Mesodermal cell (in vitro differentiated cells): ENCODE data around the gene PLXNC1.

Experiments used
- H3K27ac ChIP-seq: 2 replicates; pipeline ENCODE4 v1.7.0; 2013; ENCODE audit warnings: mild to moderate bottlenecking, low read depth, low read length, moderate library complexity; ENCODE audit not compliant: severe bottlenecking
- H3K36me3 ChIP-seq: 2 replicates; pipeline ENCODE4 v1.7.1; 2013; ENCODE audit warnings: mild to moderate bottlenecking, low read length, moderate library complexity; ENCODE audit not compliant: control insufficient read depth, insufficient read depth
- H3K4me1 ChIP-seq: one replicate; pipeline ENCODE4 v1.7.1; 2013; ENCODE audit warnings: mild to moderate bottlenecking, low read length; ENCODE audit not compliant: insufficient read depth, control insufficient read depth, poor library complexity, severe bottlenecking
- H3K4me3 ChIP-seq: 2 replicates; pipeline ENCODE4 v1.7.0; 2013; ENCODE audit warnings: low read length, control low read depth, mild to moderate bottlenecking; ENCODE audit not compliant: insufficient read depth, poor library complexity, severe bottlenecking; ENCODE audit errors: extremely low read depth
- H3K9me3 ChIP-seq: 2 replicates; pipeline ENCODE4 v1.7.1; 2013; ENCODE audit warnings: mild to moderate bottlenecking, low read length, moderate library complexity; ENCODE audit not compliant: control insufficient read depth
- WGBS, 2 experiments: methylation state at CpG; one replicate each; pipeline ENCODE4 v1.1.5; 2013; ENCODE audit warnings: missing lambda C conversion rate in 2 of 2; ENCODE audit not compliant: insufficient coverage in 2 of 2; 5-methylcytosine and 5-hydroxymethylcytosine counted together

The PLXNC1 gene

GRCh38 chr12:94111302-94111701 is 37.1 kb upstream of the PLXNC1 start:
- no CpG with 5 or more reads among the region's 2 CpGs for WGBS, 2 experiments
- Histone ChIP-seq H3K4me1 (peaks cover 2% of the 10 kb centered on the region), H3K27ac (no peak overlapping the region), H3K36me3 (no peaks in the 10 kb centered on the region), H3K9me3 (no peaks in the 10 kb centered on the region), H3K4me3 (no peak overlapping the region)

- 83 to 95% methylated on average over 1 to 2 of the region's 2 CpGs for WGBS, 2 experiments
These were observed 36.3 kb upstream of the PLXNC1 start for GRCh38 chr12:94112121-94112520.

GRCh38 chr12:94114166-94114565 is 34.2 kb upstream of the PLXNC1 start:
- H3K9me3 ChIP-seq = no peaks in the 10 kb centered on the region
- WGBS, 2 experiments = 75 to 94% methylated on average over 1 to 3 of the region's 4 CpGs
- no peak overlapping the region for H3K4me3 ChIP-seq
- H3K36me3 ChIP-seq = no peaks in the 10 kb centered on the region
- H3K4me1 ChIP-seq = no peaks in the 10 kb centered on the region
- no peak overlapping the region for H3K27ac ChIP-seq

More at GRCh38 chr12:94112121-94112520, 36.3 kb upstream of the PLXNC1 start:
- no peaks in the 10 kb centered on the region for H3K9me3 ChIP-seq
- peaks cover 2% of the 10 kb centered on the region for H3K4me1 ChIP-seq
- H3K4me3 ChIP-seq = no peak overlapping the region
- no peaks in the 10 kb centered on the region for H3K36me3 ChIP-seq
- no peak overlapping the region for H3K27ac ChIP-seq

GRCh38 chr12:94116191-94116590 is 32.2 kb upstream of the PLXNC1 start:
- H3K9me3 ChIP-seq = no peaks in the 10 kb centered on the region
- 83 to 100% methylated on average over 1 of the region's 2 CpGs for WGBS, 2 experiments
- no peak overlapping the region for H3K27ac ChIP-seq
- no peaks in the 10 kb centered on the region for H3K4me1 ChIP-seq
- no peaks in the 10 kb centered on the region for H3K36me3 ChIP-seq
- H3K4me3 ChIP-seq = no peak overlapping the region

GRCh38 chr12:94121886-94122285 is 26.5 kb upstream of the PLXNC1 start:
- Histone ChIP-seq H3K27ac (no peak overlapping the region), H3K4me1 (peaks cover 6% of the 10 kb centered on the region), H3K36me3 (no peaks in the 10 kb centered on the region), H3K4me3 (no peak overlapping the region), H3K9me3 (no peaks in the 10 kb centered on the region)
- WGBS, 2 experiments = 73 to 100% methylated on average over 2 to 3 of the region's 3 CpGs

- WGBS, 2 experiments = 97 to 100% methylated on average over 1 to 3 of the region's 3 CpGs
These were observed 25.8 kb upstream of the PLXNC1 start for GRCh38 chr12:94122591-94122990.

GRCh38 chr12:94123127-94123526 is 25.2 kb upstream of the PLXNC1 start:
- no peaks in the 10 kb centered on the region for H3K9me3 ChIP-seq
- H3K27ac ChIP-seq = no peak overlapping the region
- H3K4me3 ChIP-seq = no peak overlapping the region
- H3K36me3 ChIP-seq = no peaks in the 10 kb centered on the region
- peaks cover 6% of the 10 kb centered on the region for H3K4me1 ChIP-seq
- 88 to 100% methylated on average over 1 to 2 of the region's 2 CpGs for WGBS, 2 experiments

More at GRCh38 chr12:94122591-94122990, 25.8 kb upstream of the PLXNC1 start:
- H3K4me1 ChIP-seq = peaks cover 6% of the 10 kb centered on the region
- no peaks in the 10 kb centered on the region for H3K9me3 ChIP-seq
- H3K4me3 ChIP-seq = no peak overlapping the region
- H3K27ac ChIP-seq = no peak overlapping the region
- no peaks in the 10 kb centered on the region for H3K36me3 ChIP-seq

GRCh38 chr12:94126067-94126466 is 22.3 kb upstream of the PLXNC1 start:
- Histone ChIP-seq H3K27ac (no peak overlapping the region), H3K9me3 (no peaks in the 10 kb centered on the region), H3K4me3 (no peak overlapping the region), H3K36me3 (no peaks in the 10 kb centered on the region), H3K4me1 (peaks cover 6% of the 10 kb centered on the region)
- 100% methylated on average over 1 of the region's 1 CpG; no CpG with 5 or more reads in 1 of the 2 experiments for WGBS, 2 experiments

- no peak overlapping the region for H3K27ac ChIP-seq
- 75 to 82% methylated on average over 5 to 6 of the region's 12 CpGs for WGBS, 2 experiments
These were observed 20.9 kb upstream of the PLXNC1 start for GRCh38 chr12:94127239-94128131.

GRCh38 chr12:94128280-94128679 is 20.1 kb upstream of the PLXNC1 start:
- no peaks in the 10 kb centered on the region for H3K9me3 ChIP-seq
- H3K4me1 ChIP-seq = peaks cover 6% of the 10 kb centered on the region
- H3K36me3 ChIP-seq = no peaks in the 10 kb centered on the region
- H3K4me3 ChIP-seq = no peak overlapping the region
- 81% methylated on average over 3 of the region's 4 CpGs; no CpG with 5 or more reads in 1 of the 2 experiments for WGBS, 2 experiments
- no peak overlapping the region for H3K27ac ChIP-seq

More at GRCh38 chr12:94127239-94128131, 20.9 kb upstream of the PLXNC1 start:
- Histone ChIP-seq H3K4me3 (no peak overlapping the region), H3K36me3 (no peaks in the 10 kb centered on the region), H3K9me3 (no peaks in the 10 kb centered on the region), H3K4me1 (peaks cover 6% of the 10 kb centered on the region)
